ENCODE measurements around the gene SLC27A2. TPM values are rescaled to one million over a fixed set of nuclear protein-coding genes. Genes with fewer than 3 reads are reported as not detected.

SLC27A2 gene
- total RNA-seq, 1 experiment from 2014 or later, result 7.0 TPM

- Histone ChIP-seq H3K9me3 (ENCODE audit: control insufficient read depth, low read depth, low read length) (no peaks in the 10 kb centered on the region), H4K8ac (replicated peaks; ENCODE audit: insufficient read length, low read depth, low read length) (no peak overlapping the region), H3K27me3 (ENCODE audit: insufficient read depth, low read length) (no peaks in the 10 kb centered on the region), H3K23me2 (ENCODE audit: insufficient read length, low read depth, low read length, poor library complexity, severe bottlenecking) (no peaks in the 10 kb centered on the region), H4K5ac (ENCODE audit: insufficient read length, low read depth, low read length) (no peak overlapping the region), H3T11ph (ENCODE audit: low read length) (no peak overlapping the region), H3K4me1 (ENCODE audit: insufficient read depth, low read length) (no peaks in the 10 kb centered on the region), H3K4ac (ENCODE audit: low read depth, low read length) (no peak overlapping the region), H3K14ac (ENCODE audit: insufficient read depth, low read length) (no peak overlapping the region), H3K79me1 (ENCODE audit: insufficient read depth, low read depth, low read length, poor library complexity, severe bottlenecking) (no peaks in the 10 kb centered on the region), H2BK15ac (ENCODE audit: low read depth, low read length) (no peak overlapping the region), H2AFZ (ENCODE audit: low read length) (no peak overlapping the region), H2BK12ac (ENCODE audit: insufficient read length, low read depth, low read length) (no peak overlapping the region), H2BK120ac (ENCODE audit: low read depth, low read length, poor library complexity, severe bottlenecking) (no peak overlapping the region), H3K18ac (ENCODE audit: insufficient read length, low read depth, low read length) (no peak overlapping the region), H4K20me1 (ENCODE audit: control insufficient read depth, insufficient read depth, insufficient read length) (no peaks in the 10 kb centered on the region), H3K4me2 (ENCODE audit: insufficient read depth, insufficient read length, low read length) (no peak overlapping the region), H2BK5ac (ENCODE audit: insufficient read length, low read length) (no peak overlapping the region), H3K23ac (ENCODE audit: insufficient read length, low read depth, low read length) (no peak overlapping the region), H2AK5ac (ENCODE audit: insufficient read length, low read length) (no peak overlapping the region), H3K79me2 (ENCODE audit: insufficient read depth, low read length) (no peaks in the 10 kb centered on the region), H3K27ac (ENCODE audit: insufficient read length, low read depth, low read length) (no peak overlapping the region), H3K9ac (ENCODE audit: extremely low read depth, insufficient read length, low read length) (no peak overlapping the region), H2BK20ac (ENCODE audit: low read depth, low read length, poor library complexity, severe bottlenecking) (no peak overlapping the region), H4K91ac (ENCODE audit: insufficient read length, low read depth, low read length) (no peak overlapping the region), H3K56ac (ENCODE audit: insufficient read length, low read depth, low read length) (no peak overlapping the region)
- DNase-seq, result no peak
- no peaks in the 10 kb centered on the region for H3K27me3 Mint-ChIP-seq (ENCODE audit: low read depth)
- no peak for TF ChIP-seq CTCF (conservative IDR thresholded peaks at IDR 0.05)
- H3K27ac Mint-ChIP-seq, result no peak overlapping the region
- no peak overlapping the region for H3K4me3 Mint-ChIP-seq
- H3K4me1 Mint-ChIP-seq, result peaks cover 5 to 9% of the 10 kb centered on the region in 2 experiments
- H3K9me3 Mint-ChIP-seq, result no peaks in the 10 kb centered on the region
- peaks cover 0 to 2% (median 0%) of the 10 kb centered on the region in 3 experiments; a peak in 1 of 7 replicates for H3K36me3 Mint-ChIP-seq (ENCODE audit: insufficient read depth in 1 of 3, low read depth in 3 of 3)
These were observed 8.2 kb downstream of the SLC27A2 start for GRCh38 chr15:50190166-50190570.

Data from H9 (cell line).